Astrocyte (in vitro differentiated cells and primary cell): ENCODE results near the gene ART3.
"Not testable (repeated sequence)": the region's sequence is repeated elsewhere in the genome, so short reads cannot be mapped to it uniquely, and the experiment has no call there.

Source experiments
- EZH2 ChIP-seq: IDR thresholded peaks from 2 replicates; pipeline ENCODE4 v1.6.1; 2012; ENCODE audit warnings: mild to moderate bottlenecking, low read length, inconsistent platforms; ENCODE audit not compliant: insufficient read depth
- TF ChIP-seq, protein P1 (sequence below): IDR thresholded peaks from 2 replicates; pipeline ENCODE4 v1.5.1; 2011; ENCODE audit warnings: low read depth, mild to moderate bottlenecking, inconsistent platforms, low read length, moderate library complexity; ENCODE audit not compliant: insufficient read depth

DNA sequence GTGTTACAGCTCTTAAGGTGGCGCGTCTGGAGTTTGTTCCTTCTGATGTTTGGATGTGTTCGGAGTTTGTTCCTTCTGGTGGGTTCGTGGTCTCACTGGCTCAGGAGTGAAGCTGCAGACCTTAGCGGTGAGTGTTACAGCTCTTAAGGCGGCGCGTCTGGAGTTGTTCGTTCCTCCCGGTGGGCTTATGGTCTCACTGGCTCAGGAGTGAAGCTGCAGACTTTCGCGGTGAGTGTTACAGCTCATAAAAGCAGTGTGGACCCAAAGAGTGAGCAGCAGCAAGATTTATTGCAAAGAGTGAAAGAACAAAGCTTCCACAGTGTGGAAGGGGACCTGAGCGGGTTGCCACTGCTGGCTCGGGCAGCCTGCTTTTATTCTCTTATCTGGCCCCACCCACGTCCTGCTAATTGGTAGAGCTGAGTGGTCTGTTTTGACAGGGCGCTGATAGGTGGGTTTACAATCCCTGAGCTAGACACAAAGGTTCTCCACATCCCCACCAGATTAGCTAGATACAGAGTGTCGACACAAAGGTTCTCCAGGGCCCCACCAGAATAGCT lies 24.6 kb upstream of the ART3 start:
- TF ChIP-seq, protein P1, sequence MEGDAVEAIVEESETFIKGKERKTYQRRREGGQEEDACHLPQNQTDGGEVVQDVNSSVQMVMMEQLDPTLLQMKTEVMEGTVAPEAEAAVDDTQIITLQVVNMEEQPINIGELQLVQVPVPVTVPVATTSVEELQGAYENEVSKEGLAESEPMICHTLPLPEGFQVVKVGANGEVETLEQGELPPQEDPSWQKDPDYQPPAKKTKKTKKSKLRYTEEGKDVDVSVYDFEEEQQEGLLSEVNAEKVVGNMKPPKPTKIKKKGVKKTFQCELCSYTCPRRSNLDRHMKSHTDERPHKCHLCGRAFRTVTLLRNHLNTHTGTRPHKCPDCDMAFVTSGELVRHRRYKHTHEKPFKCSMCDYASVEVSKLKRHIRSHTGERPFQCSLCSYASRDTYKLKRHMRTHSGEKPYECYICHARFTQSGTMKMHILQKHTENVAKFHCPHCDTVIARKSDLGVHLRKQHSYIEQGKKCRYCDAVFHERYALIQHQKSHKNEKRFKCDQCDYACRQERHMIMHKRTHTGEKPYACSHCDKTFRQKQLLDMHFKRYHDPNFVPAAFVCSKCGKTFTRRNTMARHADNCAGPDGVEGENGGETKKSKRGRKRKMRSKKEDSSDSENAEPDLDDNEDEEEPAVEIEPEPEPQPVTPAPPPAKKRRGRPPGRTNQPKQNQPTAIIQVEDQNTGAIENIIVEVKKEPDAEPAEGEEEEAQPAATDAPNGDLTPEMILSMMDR, result not testable (repeated sequence)
- TF ChIP-seq EZH2, result not testable (repeated sequence)
